Endothelial cell of umbilical vein (primary cell): ENCODE measurements around the gene CNOT10. TPM values are rescaled to one million over a fixed set of nuclear protein-coding genes. Genes with fewer than 3 reads are reported as not detected.

Experiments
- Bru-seq: library from RNA; stranded (reverse); fragments of 400-500 nt; gene quantifications from one replicate; lab custom pipeline; 2021; lab: Mats Ljungman, UMichigan
- BruChase-seq, 2 experiments: library from RNA; stranded (reverse); fragments of 400-500 nt; gene quantifications; one replicate each; lab custom pipeline; 2021; lab: Mats Ljungman, UMichigan
- BruUV-seq: library from RNA; stranded (reverse); fragments of 400-500 nt; replicated peaks from 2 replicates; lab custom pipeline; 2021; lab: Mats Ljungman, UMichigan
- CTCF ChIA-PET: fragments of 300-600, 350-600 bp; sonication (Branson Sonifier 250); formaldehyde crosslinking; loops from one replicate; lab custom pipeline; 2021; ENCODE audit warnings: antibody characterized with exemption, inconsistent platforms; lab: Charles Lee
- POLR2A ChIA-PET: fragments of 300-600, 350-600 bp; sonication (Branson Sonifier 250); formaldehyde crosslinking; loops from one replicate; lab custom pipeline; 2021; ENCODE audit warnings: antibody characterized with exemption, inconsistent platforms; lab: Charles Lee
- DNase-seq: peaks from one replicate; pipeline ENCODE4 v3.0.0-alpha.2; 2011; ENCODE audit warnings: low read depth, low spot score
- FAIRE-seq: peaks from 2 replicates; lab custom pipeline; 2011; peaks lifted over from hg19 to GRCh38; lab: Jason Lieb, UNC
- H2AFZ ChIP-seq: 2 replicates; pipeline ENCODE4 v1.6.0; 2012; ENCODE audit warnings: low read depth, low read length, control low read depth, inconsistent platforms
- H3K27ac ChIP-seq: 2 replicates; pipeline ENCODE4 v1.5.1; 2011; ENCODE audit warnings: low read depth, mild to moderate bottlenecking, control low read depth, low read length, moderate library complexity; ENCODE audit not compliant: insufficient read depth
- H3K27me3 ChIP-seq, 2 experiments: 2 replicates each; pipeline versions ENCODE4 v1.6.0 to v1.6.1; 2011; ENCODE audit warnings: low read length in 2 of 2, mixed read lengths in 1 of 2; ENCODE audit not compliant: control insufficient read depth in 2 of 2, insufficient read depth in 2 of 2
- H3K36me3 ChIP-seq, 2 experiments: 2 replicates in 1 of 2; 3 replicates in 1 of 2; pipeline ENCODE4 v1.5.1; 2011; ENCODE audit warnings: low read length in 2 of 2, mild to moderate bottlenecking in 1 of 2, moderate library complexity in 1 of 2; ENCODE audit not compliant: control insufficient read depth in 2 of 2, insufficient read depth in 2 of 2; ENCODE audit errors: extremely low read depth in 1 of 2
- H3K4me1 ChIP-seq: 3 replicates; pipeline ENCODE4 v1.5.1; 2011; ENCODE audit warnings: mild to moderate bottlenecking, low read length; ENCODE audit not compliant: control insufficient read depth, insufficient read depth; ENCODE audit errors: extremely low read depth
- H3K4me2 ChIP-seq: 2 replicates; pipeline ENCODE4 v1.6.1; 2011; ENCODE audit warnings: low read length, control low read depth, mixed read lengths; ENCODE audit not compliant: insufficient read depth
- H3K4me3 ChIP-seq, 3 experiments: fragments of 200-600 bp in 1 of 3; sonication (generic), shearing (Covaris generic) in 1 of 3; replicated peaks in 1 of 3; 2 replicates each; pipeline ENCODE4 v1.5.1; 2011 to 2016; ENCODE audit warnings: control low read depth in 3 of 3, low read length in 3 of 3, mild to moderate bottlenecking in 2 of 3, inconsistent platforms in 1 of 3, low read depth in 1 of 3, moderate library complexity in 1 of 3; ENCODE audit not compliant: insufficient read depth in 1 of 3
- H3K79me2 ChIP-seq: 2 replicates; pipeline ENCODE4 v1.6.0; 2012; ENCODE audit warnings: low read length, inconsistent platforms; ENCODE audit not compliant: control insufficient read depth, insufficient read depth
- H3K9ac ChIP-seq: replicated peaks from 2 replicates; pipeline ENCODE3; 2011; ENCODE audit warnings: low read length, control low read depth; ENCODE audit not compliant: insufficient read depth; ENCODE audit errors: extremely low read depth
- H3K9me1 ChIP-seq: replicated peaks from 3 replicates; pipeline ENCODE4 v1.6.0; 2011; ENCODE audit warnings: mild to moderate bottlenecking, low read length; ENCODE audit not compliant: control insufficient read depth, insufficient read depth; ENCODE audit errors: extremely low read depth
- H3K9me3 ChIP-seq: replicated peaks from 2 replicates; pipeline ENCODE4 v1.5.1; 2012; ENCODE audit warnings: low read length, inconsistent platforms; ENCODE audit not compliant: control insufficient read depth, insufficient read depth
- H4K20me1 ChIP-seq: replicated peaks from 2 replicates; pipeline ENCODE3; 2011; ENCODE audit warnings: mild to moderate bottlenecking, low read length; ENCODE audit not compliant: control insufficient read depth, insufficient read depth; ENCODE audit errors: extremely low read depth
- EZH2 ChIP-seq: IDR thresholded peaks from 2 replicates; pipeline ENCODE4 v1.6.1; 2012; ENCODE audit warnings: borderline replicate concordance, low read depth, mild to moderate bottlenecking, moderate library complexity, low read length, inconsistent platforms; ENCODE audit not compliant: severe bottlenecking
- FOS ChIP-seq: IDR thresholded peaks from 2 replicates; pipeline ENCODE4 v1.6.1; 2011; ENCODE audit warnings: mild to moderate bottlenecking, low read length, moderate library complexity, borderline replicate concordance; ENCODE audit not compliant: insufficient read depth
- GATA2 ChIP-seq: IDR thresholded peaks from 2 replicates; pipeline ENCODE4 v1.7.0; 2011; ENCODE audit warnings: low read depth, mild to moderate bottlenecking, moderate library complexity, mixed read lengths, low read length; ENCODE audit not compliant: insufficient read length, insufficient read depth
- JUN ChIP-seq: IDR thresholded peaks from 2 replicates; pipeline ENCODE4 v1.6.1; 2011; ENCODE audit warnings: borderline replicate concordance, low read depth; ENCODE audit not compliant: insufficient read length, insufficient read depth
- MYC ChIP-seq: IDR thresholded peaks from one replicate; pipeline ENCODE4 v1.6.1; 2011; ENCODE audit warnings: mild to moderate bottlenecking, low read depth, low read length
- POLR2A ChIP-seq: IDR thresholded peaks from 2 replicates; pipeline ENCODE4 v1.6.1; 2012; ENCODE audit warnings: low read depth, mild to moderate bottlenecking, control low read depth, low read length
- POLR2AphosphoS5 ChIP-seq: IDR thresholded peaks from 2 replicates; pipeline ENCODE4 v1.6.1; 2012; ENCODE audit warnings: low read depth, mild to moderate bottlenecking, control low read depth, low read length, moderate library complexity; ENCODE audit not compliant: insufficient read depth
- dilution Hi-C: fragments of 300-500 bp; cut with MboI; formaldehyde crosslinking; loops from one replicate; pipeline ENCODE4 v1.15.0; 2019; ENCODE audit warnings: low sequenced_read_pairs; ENCODE audit not compliant: extremely low pct_ligation_motif_present
- intact Hi-C: fragments of 100-400 bp; cut with micrococcal nuclease; formaldehyde crosslinking; loops from one replicate; pipeline ENCODE4 v1.10.0; 2022
- long read RNA-seq: library from polyadenylated mRNA; stranded (forward); transcript quantifications from one replicate; pipeline ENCODE4 v2.0.0, GENCODE V29; 2021
- polyA minus RNA-seq, 3 experiments: library from RNA; depleted of rRNA, polyadenylated mRNA; stranded (reverse); fragments of >200 nt; gene quantifications; 1 replicate in 1 of 3; 2 replicates in 2 of 3; pipeline ENCODE4 v1.2.3, GENCODE V29; 2011
- polyA plus RNA-seq, 4 experiments: library from polyadenylated mRNA; depleted of rRNA in 3 of 4; stranded (reverse) in 3 of 4; unstranded in 1 of 4; fragments of >200 nt; gene quantifications; 2 replicates each; pipeline versions ENCODE4 v1.2.1 to v1.2.3, GENCODE V29; 2011 to 2012; ENCODE audit warnings: missing spikeins in 1 of 4
- total RNA-seq: library from RNA; stranded (reverse); gene quantifications from 2 replicates; pipeline ENCODE4 v1.2.3, GENCODE V29; 2021
- TF ChIP-seq, protein P1 (sequence below), 2 donors: IDR thresholded peaks; 1 replicate in 1 of 2; 2 replicates in 1 of 2; pipeline ENCODE4 v1.5.1; 2011; ENCODE audit warnings: low read length in 2 of 2, mild to moderate bottlenecking in 2 of 2, moderate library complexity in 2 of 2, control low read depth in 1 of 2, inconsistent platforms in 1 of 2, low read depth in 1 of 2; ENCODE audit not compliant: insufficient read depth in 1 of 2; ENCODE audit errors: extremely low read depth in 1 of 2
- TF ChIP-seq, protein P2 (sequence below): IDR thresholded peaks from 2 replicates; pipeline ENCODE4 v1.6.1; 2011; ENCODE audit not compliant: insufficient read depth, insufficient read length

The CNOT10 gene, protein sequence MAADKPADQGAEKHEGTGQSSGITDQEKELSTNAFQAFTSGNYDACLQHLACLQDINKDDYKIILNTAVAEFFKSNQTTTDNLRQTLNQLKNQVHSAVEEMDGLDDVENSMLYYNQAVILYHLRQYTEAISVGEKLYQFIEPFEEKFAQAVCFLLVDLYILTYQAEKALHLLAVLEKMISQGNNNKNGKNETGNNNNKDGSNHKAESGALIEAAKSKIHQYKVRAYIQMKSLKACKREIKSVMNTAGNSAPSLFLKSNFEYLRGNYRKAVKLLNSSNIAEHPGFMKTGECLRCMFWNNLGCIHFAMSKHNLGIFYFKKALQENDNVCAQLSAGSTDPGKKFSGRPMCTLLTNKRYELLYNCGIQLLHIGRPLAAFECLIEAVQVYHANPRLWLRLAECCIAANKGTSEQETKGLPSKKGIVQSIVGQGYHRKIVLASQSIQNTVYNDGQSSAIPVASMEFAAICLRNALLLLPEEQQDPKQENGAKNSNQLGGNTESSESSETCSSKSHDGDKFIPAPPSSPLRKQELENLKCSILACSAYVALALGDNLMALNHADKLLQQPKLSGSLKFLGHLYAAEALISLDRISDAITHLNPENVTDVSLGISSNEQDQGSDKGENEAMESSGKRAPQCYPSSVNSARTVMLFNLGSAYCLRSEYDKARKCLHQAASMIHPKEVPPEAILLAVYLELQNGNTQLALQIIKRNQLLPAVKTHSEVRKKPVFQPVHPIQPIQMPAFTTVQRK
- total RNA-seq (28.6 and 34.2 TPM in 2 replicates), polyA plus RNA-seq (18.3 and 23.6 TPM in 2 replicates), polyA minus RNA-seq (12.9 and 15.3 TPM in 2 replicates), Bru-seq, nascent RNA (percentile 68 among the genes with signal in this experiment), BruChase-seq, experiment 1, labeled RNA remaining after a 6-hour chase (percentile 61 among the genes with signal in this experiment), BruChase-seq, experiment 2, labeled RNA remaining after a 2-hour chase (percentile 67 among the genes with signal in this experiment)
- 26.1 and 29.3 TPM in 2 replicates for polyA plus RNA-seq (2011; cell fraction: cytosol; rRNA removed)
- 33.0 and 37.7 TPM in 2 replicates for polyA plus RNA-seq (2011; cell fraction: nucleus; rRNA removed)
- 13.7 and 15.1 TPM in 2 replicates for polyA plus RNA-seq (2012)
- 32.3 TPM for polyA minus RNA-seq (2011; cell fraction: cytosol; rRNA and poly(A)+ RNA removed)
- 18.4 and 21.3 TPM in 2 replicates for polyA minus RNA-seq (2011; cell fraction: nucleus; rRNA and poly(A)+ RNA removed)
- long read RNA-seq, transcript CNOT10-201 (19 exons, 2,815 nt): major isoform, 25 of 39 reads
- long read RNA-seq, partial matches to known transcripts: 3 of 39 reads
- long read RNA-seq, other reads (novel, unspliced or antisense): 10 of 39 reads

DNA sequence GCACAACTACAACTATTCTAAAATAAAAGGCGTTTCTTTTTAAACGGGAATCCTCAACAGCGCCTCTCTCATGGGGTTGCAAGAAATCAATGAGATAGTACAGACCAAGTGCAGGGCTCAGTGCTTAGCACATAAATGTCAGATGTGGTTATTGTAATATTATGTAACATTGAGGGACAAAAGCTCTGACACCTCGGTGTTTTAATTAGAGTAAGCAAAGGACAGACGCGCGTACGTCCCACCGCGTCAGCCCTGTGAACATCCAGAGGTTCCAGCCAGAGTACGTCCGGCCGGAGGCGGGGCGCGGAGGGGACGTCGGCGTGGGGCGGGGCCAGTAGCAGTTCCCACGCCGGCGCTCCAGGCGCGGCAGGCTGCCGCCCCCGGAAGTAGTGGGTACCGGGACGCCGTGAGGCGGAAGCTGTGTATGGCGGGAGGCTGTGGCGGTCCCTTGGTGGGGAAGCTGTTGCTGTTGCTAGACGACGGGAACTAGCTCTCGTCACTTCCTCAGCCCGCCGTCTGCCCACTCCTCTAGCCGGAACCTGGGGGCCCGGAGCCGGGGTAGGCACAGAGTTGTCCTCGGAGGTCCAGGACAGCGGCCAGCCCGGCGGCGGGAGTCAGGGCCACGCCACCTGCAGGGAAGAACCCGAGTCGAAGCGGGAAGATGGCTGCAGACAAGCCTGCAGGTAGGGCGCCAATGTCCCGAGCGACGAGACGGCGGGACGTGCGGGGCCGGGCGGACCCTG is at the start of gene CNOT10:
TSS of gene CNOT10 (plus strand) at position 389 of the 743 bp plus-strand sequence. CDS start at position 662, 273 bp downstream.
- dilution Hi-C loops: no loop called here
- POLR2A ChIA-PET: interaction anchor here (0.8 kb wide), 1 partner anchor 182 kb away, joined by 3 read pairs; the partner anchor contains the start of gene CMTM6

More for the DNA sequence above, at the start of gene CNOT10:
- Histone ChIP-seq H3K27ac (peak within 1 kb of the TSS; percentile 84), H3K36me3 (peaks cover 0 to 3% of the 10 kb centered on the region in 2 experiments), H3K9me1 (no peaks in the 10 kb centered on the region), H3K9ac (peak within 1 kb of the TSS; percentile 90), H3K4me3 (peak within 1 kb of the TSS; percentile 63 to 89 (median 87)), H2AFZ (peak within 1 kb of the TSS; percentile 100), H4K20me1 (peaks cover 3% of the 10 kb centered on the region), H3K79me2 (peaks cover 32% of the 10 kb centered on the region), H3K4me2 (peak within 1 kb of the TSS; percentile 97), H3K9me3 (no peaks in the 10 kb centered on the region), H3K4me1 (peaks cover 19% of the 10 kb centered on the region), H3K27me3 (no peaks in the 10 kb centered on the region)
- DNase-seq (peak; percentile 95), FAIRE-seq (peak; percentile 97)
- BruUV-seq: no TSS peak
- CTCF ChIA-PET: interaction anchor here (0.5 to 2.0 kb wide), 6 partner anchors 9 to 48 kb away, joined by 3 to 8 read pairs (median 4); no protein-coding TSS in a partner anchor
- TF ChIP-seq, protein P1, sequence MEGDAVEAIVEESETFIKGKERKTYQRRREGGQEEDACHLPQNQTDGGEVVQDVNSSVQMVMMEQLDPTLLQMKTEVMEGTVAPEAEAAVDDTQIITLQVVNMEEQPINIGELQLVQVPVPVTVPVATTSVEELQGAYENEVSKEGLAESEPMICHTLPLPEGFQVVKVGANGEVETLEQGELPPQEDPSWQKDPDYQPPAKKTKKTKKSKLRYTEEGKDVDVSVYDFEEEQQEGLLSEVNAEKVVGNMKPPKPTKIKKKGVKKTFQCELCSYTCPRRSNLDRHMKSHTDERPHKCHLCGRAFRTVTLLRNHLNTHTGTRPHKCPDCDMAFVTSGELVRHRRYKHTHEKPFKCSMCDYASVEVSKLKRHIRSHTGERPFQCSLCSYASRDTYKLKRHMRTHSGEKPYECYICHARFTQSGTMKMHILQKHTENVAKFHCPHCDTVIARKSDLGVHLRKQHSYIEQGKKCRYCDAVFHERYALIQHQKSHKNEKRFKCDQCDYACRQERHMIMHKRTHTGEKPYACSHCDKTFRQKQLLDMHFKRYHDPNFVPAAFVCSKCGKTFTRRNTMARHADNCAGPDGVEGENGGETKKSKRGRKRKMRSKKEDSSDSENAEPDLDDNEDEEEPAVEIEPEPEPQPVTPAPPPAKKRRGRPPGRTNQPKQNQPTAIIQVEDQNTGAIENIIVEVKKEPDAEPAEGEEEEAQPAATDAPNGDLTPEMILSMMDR (IDR thresholded peaks at IDR 0.05; ENCODE audit: extremely low read depth in 1 of 2, insufficient read depth in 1 of 2, low read depth in 1 of 2, low read length in 2 of 2): no peak
- TF ChIP-seq MYC: no peak
- peak; percentile 52 for TF ChIP-seq POLR2AphosphoS5
- TF ChIP-seq GATA2: no peak
- no peak for TF ChIP-seq EZH2
- no peak for TF ChIP-seq FOS
- peak; percentile 41 for TF ChIP-seq POLR2A
- TF ChIP-seq, protein P2, sequence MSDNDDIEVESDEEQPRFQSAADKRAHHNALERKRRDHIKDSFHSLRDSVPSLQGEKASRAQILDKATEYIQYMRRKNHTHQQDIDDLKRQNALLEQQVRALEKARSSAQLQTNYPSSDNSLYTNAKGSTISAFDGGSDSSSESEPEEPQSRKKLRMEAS: no peak
- no peak for TF ChIP-seq JUN
- intact Hi-C loops: loop anchor here (1.0 to 2.0 kb wide), 2 partner anchors 96 to 115 kb away; partner anchors contain the start of gene DYNC1LI1
